Suprapubic skin (tissue), 3 donors: Measurements from ENCODE around the gene DDX10.

Experiments used
- CTCF ChIP-seq, 2 donors: fragments of 200-600 bp in 1 of 2; fragments of 450-650 bp in 1 of 2; sonication (generic) in 1 of 2; IDR thresholded peaks; one replicate each; pipeline ENCODE4 v1.5.1; 2016 to 2019; ENCODE audit warnings: antibody characterized with exemption in 2 of 2, mild to moderate bottlenecking in 1 of 2, moderate library complexity in 1 of 2
- POLR2A ChIP-seq, 2 donors: fragments of 450-650 bp; IDR thresholded peaks; one replicate each; pipeline ENCODE4 v1.6.1; 2017; ENCODE audit warnings: antibody characterized with exemption in 2 of 2, mild to moderate bottlenecking in 2 of 2, moderate library complexity in 2 of 2

DNA sequence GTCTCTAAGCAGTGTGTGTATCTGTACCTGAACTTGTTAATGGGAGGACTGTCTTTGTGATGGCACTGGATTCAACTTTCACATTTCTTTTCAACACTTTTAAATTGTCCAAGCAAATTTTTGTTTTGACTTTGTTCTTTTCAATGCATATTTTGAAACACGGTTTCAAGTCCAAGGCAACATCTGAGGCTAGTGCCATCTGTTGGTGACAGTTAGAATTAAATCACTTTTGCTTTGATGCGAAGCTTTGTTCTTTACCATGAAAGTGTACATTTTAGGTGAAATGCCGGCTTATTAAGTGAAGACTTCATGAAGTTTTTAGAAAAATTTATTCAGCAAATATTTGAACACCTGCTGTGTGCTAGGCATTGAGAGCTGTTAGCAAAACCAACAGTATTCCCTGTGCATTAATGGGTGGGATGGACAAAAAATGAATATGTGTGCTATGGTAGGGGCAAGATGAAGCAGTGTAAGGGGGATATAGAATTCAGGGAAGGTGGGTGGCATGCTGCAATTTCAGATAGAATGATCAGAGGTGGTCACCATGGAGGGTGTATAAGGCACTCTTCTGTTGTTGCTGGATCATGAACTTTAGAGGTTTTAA lies 70.2 kb downstream of the DDX10 start:
- TF ChIP-seq CTCF (IDR thresholded peaks at IDR 0.05) (peak in 1 of 2 donors; percentile 39), POLR2A (IDR thresholded peaks at IDR 0.05) (no peak)
